A549 (cell line): Measurements from ENCODE around the gene KRTAP20-3. TPM values are rescaled to one million over a fixed set of nuclear protein-coding genes. Genes with fewer than 3 reads are reported as not detected.

Experiments used
- ATAC-seq, 2 experiments: fragments of 200-7000 bp in 1 of 2; fragments of >200 bp in 1 of 2; cut with Nextera tagmentation in 1 of 2; cut with Tn5 transposase in 1 of 2; 3 replicates each; pipeline versions ENCODE4 v1.8.0 to v1.9.1; 2018 to 2020; ENCODE audit warnings: mild to moderate bottlenecking in 1 of 2, moderate library complexity in 1 of 2
- CTCF ChIA-PET: fragments of 300-600 bp; sonication (Branson Sonifier 250); formaldehyde crosslinking; extraction: SDS; loops from one replicate; lab custom pipeline; 2021; ENCODE audit warnings: antibody characterized with exemption, inconsistent platforms; lab: Yijun Ruan, JAX
- POLR2A ChIA-PET: fragments of 350-600 bp; formaldehyde crosslinking; extraction: SDS; loops from one replicate; lab custom pipeline; 2021; ENCODE audit warnings: antibody characterized with exemption, inconsistent platforms; lab: Yijun Ruan, JAX
- DNase-seq, 2 experiments: peaks; one replicate each; pipeline versions ENCODE4 v3.0.0 to v3.0.0-alpha.2; 2011 to 2016; ENCODE audit warnings: low read depth in 1 of 2, low spot score in 1 of 2
- FAIRE-seq: peaks from 2 replicates; lab custom pipeline; 2011; peaks lifted over from hg19 to GRCh38; lab: Jason Lieb, UNC
- H3K27ac ChIP-seq, 2 experiments: fragments of >200 bp; sonication (Bioruptor Twin); formaldehyde crosslinking; 3 replicates each; pipeline ENCODE4 v1.5.1; 2016 to 2017
- H3K4me1 ChIP-seq: fragments of >200 bp; sonication (Bioruptor Twin); formaldehyde crosslinking; 3 replicates; pipeline ENCODE4 v1.6.1; 2016
- H3K4me2 ChIP-seq: fragments of >200 bp; sonication (Bioruptor Twin); formaldehyde crosslinking; 3 replicates; pipeline ENCODE4 v1.6.1; 2016
- H3K4me3 ChIP-seq: fragments of >200 bp; sonication (Bioruptor Twin); formaldehyde crosslinking; 3 replicates; pipeline ENCODE4 v1.5.1; 2016
- H3K9me3 ChIP-seq: fragments of >200 bp; sonication (Bioruptor Twin); formaldehyde crosslinking; 3 replicates; pipeline ENCODE4 v1.6.1; 2016
- ATOH8 ChIP-seq: fragments of 250-450 bp; sonication (Bioruptor Pico); IDR thresholded peaks from 2 replicates; pipeline ENCODE4 v1.5.0; 2020; ENCODE audit warnings: low read depth, mild to moderate bottlenecking, moderate library complexity
- BCL3 ChIP-seq: fragments of >200 bp; sonication (Bioruptor Twin); formaldehyde crosslinking; IDR thresholded peaks from 3 replicates; pipeline ENCODE4 v1.6.1; 2016
- CBX2 ChIP-seq: fragments of 200-600 bp; sonication (generic); IDR thresholded peaks from 2 replicates; pipeline ENCODE4 v1.6.1; 2016; ENCODE audit warnings: low read depth, mild to moderate bottlenecking, borderline replicate concordance
- CBX8 ChIP-seq: fragments of 200-600 bp; sonication (generic); IDR thresholded peaks from 2 replicates; pipeline ENCODE4 v1.6.1; 2016
- CEBPB ChIP-seq, 2 experiments: fragments of >200 bp in 1 of 2; sonication (Bioruptor Twin) in 1 of 2; formaldehyde crosslinking in 1 of 2; IDR thresholded peaks; 2 replicates each; pipeline ENCODE4 v1.6.1; 2012 to 2016
- E2F6 ChIP-seq: IDR thresholded peaks from 2 replicates; pipeline ENCODE4 v1.6.1; 2012; ENCODE audit warnings: low read depth, borderline replicate concordance
- EHF ChIP-seq: fragments of 250-450 bp; sonication (Bioruptor Pico); IDR thresholded peaks from 2 replicates; pipeline ENCODE4 v1.5.0; 2020; ENCODE audit warnings: mild to moderate bottlenecking
- EHMT2 ChIP-seq: fragments of 200-600 bp; sonication (generic); IDR thresholded peaks from 2 replicates; pipeline ENCODE4 v1.6.1; 2016; ENCODE audit warnings: antibody characterized with exemption, low read depth, mild to moderate bottlenecking, moderate library complexity
- ESRRA ChIP-seq: fragments of 150-350 bp; IDR thresholded peaks from 2 replicates; pipeline ENCODE4 v1.6.1; 2014; ENCODE audit warnings: mild to moderate bottlenecking, low read length, borderline replicate concordance
- FOSB ChIP-seq: fragments of 250-450 bp; sonication (Bioruptor Pico); IDR thresholded peaks from 2 replicates; pipeline ENCODE4 v1.5.0; 2020; ENCODE audit warnings: mild to moderate bottlenecking, moderate library complexity
- FOXS1 ChIP-seq: fragments of 250-450 bp; sonication (Bioruptor Pico); IDR thresholded peaks from 2 replicates; pipeline ENCODE4 v1.5.0; 2020; ENCODE audit warnings: mild to moderate bottlenecking, moderate library complexity
- HEYL ChIP-seq: fragments of 250-450 bp; sonication (Bioruptor Pico); IDR thresholded peaks from 2 replicates; pipeline ENCODE4 v1.8.0; 2021; ENCODE audit warnings: mild to moderate bottlenecking, moderate library complexity
- HOXB13 ChIP-seq: fragments of 250-450 bp; sonication (Bioruptor Pico); IDR thresholded peaks from 2 replicates; pipeline ENCODE4 v1.5.0; 2020; ENCODE audit warnings: low read depth, mild to moderate bottlenecking, moderate library complexity
- JUN ChIP-seq, 2 experiments: fragments of >200 bp; sonication (Bioruptor Twin); formaldehyde crosslinking; IDR thresholded peaks; 2 replicates in 1 of 2; 3 replicates in 1 of 2; pipeline ENCODE4 v1.6.1; 2016 to 2017
- MAZ ChIP-seq: fragments of 150-350 bp; IDR thresholded peaks from 2 replicates; pipeline ENCODE4 v1.6.1; 2014; ENCODE audit warnings: antibody characterized with exemption, low read depth, low read length, borderline replicate concordance
- MYC ChIP-seq: IDR thresholded peaks from 2 replicates; pipeline ENCODE4 v1.6.1; 2012; ENCODE audit warnings: mild to moderate bottlenecking, inconsistent platforms, low read length, improper control_type of control experiment, borderline replicate concordance
- NFE2L2 ChIP-seq: fragments of 150-350 bp; conservative IDR thresholded peaks from 2 replicates; pipeline ENCODE4 v1.6.1; 2014; ENCODE audit warnings: low read length
- PBX3 ChIP-seq: IDR thresholded peaks from 2 replicates; pipeline ENCODE4 v1.6.1; 2012
- PHF8 ChIP-seq: fragments of 200-600 bp; sonication (generic); IDR thresholded peaks from 2 replicates; pipeline ENCODE4 v1.6.1; 2016; ENCODE audit warnings: low read depth, mild to moderate bottlenecking, antibody characterized with exemption, moderate library complexity, borderline replicate concordance
- POLR2A ChIP-seq: IDR thresholded peaks from 2 replicates; pipeline ENCODE4 v1.6.1; 2012; ENCODE audit warnings: mild to moderate bottlenecking, low read length
- POLR2AphosphoS2 ChIP-seq: conservative IDR thresholded peaks from 2 replicates; pipeline ENCODE4 v1.6.1; 2012; ENCODE audit warnings: low read length, improper control_type of control experiment, inconsistent platforms
- RCOR1 ChIP-seq: fragments of 150-350 bp; IDR thresholded peaks from 2 replicates; pipeline ENCODE4 v1.6.1; 2014; ENCODE audit warnings: antibody characterized with exemption, low read length, low read depth
- RNF2 ChIP-seq: fragments of 200-600 bp; sonication (generic); IDR thresholded peaks from 2 replicates; pipeline ENCODE4 v1.6.1; 2016; ENCODE audit warnings: low read depth, mild to moderate bottlenecking, antibody characterized with exemption, moderate library complexity, borderline replicate concordance
- SMC3 ChIP-seq: fragments of >200 bp; sonication (Bioruptor Twin); formaldehyde crosslinking; IDR thresholded peaks from 3 replicates; pipeline ENCODE4 v1.6.1; 2018; ENCODE audit warnings: inconsistent platforms
- ZNF302 ChIP-seq: fragments of 250-450 bp; sonication (Bioruptor Pico); IDR thresholded peaks from 2 replicates; pipeline ENCODE4 v1.9.0; 2021; ENCODE audit warnings: inconsistent platforms, mild to moderate bottlenecking, moderate library complexity
- ZSCAN20 ChIP-seq: fragments of 250-450 bp; sonication (Bioruptor Pico); IDR thresholded peaks from 2 replicates; pipeline ENCODE4 v1.8.0; 2022; ENCODE audit warnings: mild to moderate bottlenecking, moderate library complexity
- WGBS: methylation state at CpG from one replicate; pipeline ENCODE4 v1.1.6; 2017; ENCODE audit errors: missing lambda C conversion rate; 5-methylcytosine and 5-hydroxymethylcytosine counted together
- polyA plus RNA-seq, 4 experiments: library from polyadenylated mRNA; depleted of rRNA in 3 of 4; stranded (reverse); fragments of >200 nt; fragmentation: RNase III in 1 of 4; extraction: RNeasy Plus Mini Kit Qiagen cat#74134 plus additional on column Dnase treatment in 1 of 4; gene quantifications; 2 replicates in 3 of 4; 3 replicates in 1 of 4; pipeline ENCODE4 v1.2.3, GENCODE V29; 2011 to 2017
- TF ChIP-seq, protein P1 (sequence below): fragments of 200-600 bp; sonication (generic); IDR thresholded peaks from 2 replicates; pipeline ENCODE4 v1.6.1; 2016; ENCODE audit warnings: antibody characterized with exemption, mild to moderate bottlenecking, moderate library complexity

The KRTAP20-3 gene
- polyA plus RNA-seq, 2 of the 4 experiments (the other 2 are of a cell fraction), result not detected

DNA sequence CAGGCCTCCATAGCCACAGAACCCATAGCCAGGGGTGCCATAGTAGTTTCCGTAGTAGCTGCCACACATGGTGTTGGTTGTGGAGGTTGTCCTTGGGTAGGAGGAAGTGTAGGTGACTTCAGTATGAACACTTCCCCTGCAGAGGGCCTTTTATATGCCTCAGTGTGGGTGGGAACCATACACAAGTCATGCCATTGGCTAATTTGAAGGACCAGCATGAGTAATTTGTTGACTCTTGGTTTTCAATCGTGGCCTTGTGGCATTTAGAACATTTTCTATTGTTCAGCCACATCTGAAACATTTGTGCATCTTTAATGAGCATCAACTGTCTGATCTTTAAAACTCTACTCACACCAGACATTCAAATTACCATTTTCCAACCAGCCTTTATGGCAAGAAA is 28.8 kb upstream of the KRTAP20-3 start, which contains the start of gene KRTAP6-1:
TSS of gene KRTAP6-1 (minus strand) at position 95 of the 400 bp plus-strand sequence. CDS start at position 69, 26 bp downstream.
- no peak within 1 kb of the TSS for H3K4me2 ChIP-seq
- 36% methylated on average over 2 of the region's 2 CpGs for WGBS

GRCh38 chr21:30615199-30615598 is 27.5 kb upstream of the KRTAP20-3 start:
- no peak for FAIRE-seq
- no peak overlapping the region for H3K4me2 ChIP-seq
- ChIA-PET POLR2A (no interaction called here), CTCF (no interaction called here)
- TF ChIP-seq CEBPB (IDR thresholded peaks at IDR 0.05) (no peak), ESRRA (no peak), RNF2 (no peak), RCOR1 (no peak), PHF8 (no peak), CBX8 (no peak), POLR2AphosphoS2 (no peak), HEYL (no peak), SMC3 (no peak), EHF (CRISPR knock-in tag) (no peak), MAZ (no peak), E2F6 (no peak), HOXB13 (no peak), FOSB (CRISPR knock-in tag) (no peak)
- H3K4me3 ChIP-seq, result no peak overlapping the region
- no peak for ATAC-seq
- H3K27ac ChIP-seq, result no peak overlapping the region
- H3K4me1 ChIP-seq, result no peaks in the 10 kb centered on the region
- H3K9me3 ChIP-seq, result no peaks in the 10 kb centered on the region
- no peak for DNase-seq

More for the DNA sequence above, 28.8 kb upstream of the KRTAP20-3 start, which contains the start of gene KRTAP6-1:
- ATAC-seq (no peak), FAIRE-seq (no peak), DNase-seq (no peak)
- Histone ChIP-seq H3K9me3 (no peaks in the 10 kb centered on the region), H3K27ac (no peak within 1 kb of the TSS), H3K4me3 (no peak within 1 kb of the TSS), H3K4me1 (no peaks in the 10 kb centered on the region)
- ChIA-PET POLR2A (no interaction called here), CTCF (no interaction called here)
- TF ChIP-seq ATOH8, result no peak

- ChIA-PET POLR2A (no interaction called here), CTCF (no interaction called here)
- no peak for TF ChIP-seq BCL3
- TF ChIP-seq ZSCAN20 (CRISPR knock-in tag), result no peak
- TF ChIP-seq PBX3, result no peak
- TF ChIP-seq ESRRA, result no peak
- TF ChIP-seq JUN (IDR thresholded peaks at IDR 0.05), result no peak
- no peak for TF ChIP-seq NFE2L2
- TF ChIP-seq MYC, result no peak
- no peak for TF ChIP-seq POLR2A
- TF ChIP-seq EHF (CRISPR knock-in tag), result no peak
- no peak for TF ChIP-seq EHMT2
- TF ChIP-seq CEBPB (IDR thresholded peaks at IDR 0.05), result no peak
- no peak for TF ChIP-seq CBX2
- no peak for TF ChIP-seq SMC3
- no peak for TF ChIP-seq FOXS1 (CRISPR knock-in tag)
- TF ChIP-seq MAZ, result no peak
- TF ChIP-seq ZNF302 (CRISPR knock-in tag), result no peak
- TF ChIP-seq, protein P1, sequence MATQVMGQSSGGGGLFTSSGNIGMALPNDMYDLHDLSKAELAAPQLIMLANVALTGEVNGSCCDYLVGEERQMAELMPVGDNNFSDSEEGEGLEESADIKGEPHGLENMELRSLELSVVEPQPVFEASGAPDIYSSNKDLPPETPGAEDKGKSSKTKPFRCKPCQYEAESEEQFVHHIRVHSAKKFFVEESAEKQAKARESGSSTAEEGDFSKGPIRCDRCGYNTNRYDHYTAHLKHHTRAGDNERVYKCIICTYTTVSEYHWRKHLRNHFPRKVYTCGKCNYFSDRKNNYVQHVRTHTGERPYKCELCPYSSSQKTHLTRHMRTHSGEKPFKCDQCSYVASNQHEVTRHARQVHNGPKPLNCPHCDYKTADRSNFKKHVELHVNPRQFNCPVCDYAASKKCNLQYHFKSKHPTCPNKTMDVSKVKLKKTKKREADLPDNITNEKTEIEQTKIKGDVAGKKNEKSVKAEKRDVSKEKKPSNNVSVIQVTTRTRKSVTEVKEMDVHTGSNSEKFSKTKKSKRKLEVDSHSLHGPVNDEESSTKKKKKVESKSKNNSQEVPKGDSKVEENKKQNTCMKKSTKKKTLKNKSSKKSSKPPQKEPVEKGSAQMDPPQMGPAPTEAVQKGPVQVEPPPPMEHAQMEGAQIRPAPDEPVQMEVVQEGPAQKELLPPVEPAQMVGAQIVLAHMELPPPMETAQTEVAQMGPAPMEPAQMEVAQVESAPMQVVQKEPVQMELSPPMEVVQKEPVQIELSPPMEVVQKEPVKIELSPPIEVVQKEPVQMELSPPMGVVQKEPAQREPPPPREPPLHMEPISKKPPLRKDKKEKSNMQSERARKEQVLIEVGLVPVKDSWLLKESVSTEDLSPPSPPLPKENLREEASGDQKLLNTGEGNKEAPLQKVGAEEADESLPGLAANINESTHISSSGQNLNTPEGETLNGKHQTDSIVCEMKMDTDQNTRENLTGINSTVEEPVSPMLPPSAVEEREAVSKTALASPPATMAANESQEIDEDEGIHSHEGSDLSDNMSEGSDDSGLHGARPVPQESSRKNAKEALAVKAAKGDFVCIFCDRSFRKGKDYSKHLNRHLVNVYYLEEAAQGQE, result no peak
- no peaks in the 10 kb centered on the region for H3K9me3 ChIP-seq
- no peak within 1 kb of the TSS for H3K4me3 ChIP-seq
- WGBS, result 83% methylated on average over 2 of the region's 2 CpGs
- ATAC-seq, result no peak
- no peak for FAIRE-seq
- H3K4me1 ChIP-seq, result no peaks in the 10 kb centered on the region
- DNase-seq, result no peak
- H3K4me2 ChIP-seq, result no peak within 1 kb of the TSS
- H3K27ac ChIP-seq, result no peak within 1 kb of the TSS
These were observed 26.5 kb upstream of the KRTAP20-3 start, which contains the start of gene KRTAP20-1 for GRCh38 chr21:30616125-30616524. Gene KRTAP20-1 (plus strand): TSS chr21:30616425. CDS start chr21:30616455, 30 bp downstream.
